Measurements from ENCODE around the gene IFI30.

Gene IFI30

DNA sequence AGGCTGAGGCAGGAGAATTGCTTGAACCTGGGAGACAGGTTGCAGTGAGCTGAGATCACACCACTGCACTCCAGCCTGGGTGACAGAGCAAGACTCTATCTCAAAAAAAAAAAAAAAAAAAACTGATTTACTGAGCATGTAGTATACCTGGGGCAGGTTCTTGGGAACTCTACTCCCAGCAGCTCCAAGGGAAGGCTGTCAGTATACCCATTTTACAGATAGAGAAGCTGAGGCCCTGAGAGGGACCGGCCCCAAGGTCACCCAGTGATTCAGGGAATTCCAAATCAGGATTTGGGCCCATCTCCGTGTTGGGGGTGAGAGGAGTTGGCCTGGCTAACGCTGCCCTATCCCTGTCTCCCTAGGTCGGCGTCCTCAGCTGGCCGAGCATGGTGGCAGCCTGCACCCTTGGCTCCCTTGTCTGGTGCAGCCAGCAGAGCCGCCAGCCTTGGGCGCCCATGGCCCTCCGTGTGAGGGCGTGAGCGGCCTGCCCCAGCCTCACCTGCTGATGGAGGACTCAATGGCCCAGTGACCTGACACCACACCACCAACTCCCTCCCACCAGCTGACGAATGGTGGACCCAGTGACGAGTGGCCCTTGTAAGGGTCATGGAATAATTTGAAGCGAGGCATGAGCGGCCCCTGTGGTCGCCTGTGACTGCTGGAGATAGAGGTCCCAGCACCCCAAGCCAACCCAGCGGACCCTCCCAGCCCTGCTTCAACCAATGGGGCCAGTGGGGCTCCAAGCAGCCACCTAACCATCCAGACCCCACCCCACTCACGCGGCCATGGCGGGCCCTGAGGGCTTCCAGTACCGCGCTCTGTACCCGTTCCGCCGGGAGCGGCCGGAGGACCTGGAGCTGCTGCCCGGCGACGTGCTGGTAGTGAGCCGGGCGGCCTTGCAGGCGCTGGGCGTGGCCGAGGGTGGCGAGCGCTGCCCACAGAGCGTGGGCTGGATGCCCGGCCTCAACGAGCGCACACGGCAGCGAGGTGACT lies 18.2 kb upstream of the IFI30 start:
- Histone ChIP-seq H3K4me1 (peaks cover 30% of the 10 kb centered on the region), H3K36me3 (ENCODE audit: control insufficient read depth, insufficient read depth, low read length) (no peaks in the 10 kb centered on the region), H3K4me2 (ENCODE audit: low read length) (no peak overlapping the region), H2AFZ (no peak overlapping the region), H3K79me2 (peaks cover 3% of the 10 kb centered on the region), H3K9ac (no peak overlapping the region), H3K4me3 (ENCODE audit: low read depth, low read length) (no peak overlapping the region), H3K27ac (peak overlapping the region; percentile 86), H3K27me3 (ENCODE audit: control insufficient read depth, insufficient read depth, low read length) (no peaks in the 10 kb centered on the region), H3K9me3 (ENCODE audit: control insufficient read depth, low read length) (no peaks in the 10 kb centered on the region)
- TF ChIP-seq, protein P1, sequence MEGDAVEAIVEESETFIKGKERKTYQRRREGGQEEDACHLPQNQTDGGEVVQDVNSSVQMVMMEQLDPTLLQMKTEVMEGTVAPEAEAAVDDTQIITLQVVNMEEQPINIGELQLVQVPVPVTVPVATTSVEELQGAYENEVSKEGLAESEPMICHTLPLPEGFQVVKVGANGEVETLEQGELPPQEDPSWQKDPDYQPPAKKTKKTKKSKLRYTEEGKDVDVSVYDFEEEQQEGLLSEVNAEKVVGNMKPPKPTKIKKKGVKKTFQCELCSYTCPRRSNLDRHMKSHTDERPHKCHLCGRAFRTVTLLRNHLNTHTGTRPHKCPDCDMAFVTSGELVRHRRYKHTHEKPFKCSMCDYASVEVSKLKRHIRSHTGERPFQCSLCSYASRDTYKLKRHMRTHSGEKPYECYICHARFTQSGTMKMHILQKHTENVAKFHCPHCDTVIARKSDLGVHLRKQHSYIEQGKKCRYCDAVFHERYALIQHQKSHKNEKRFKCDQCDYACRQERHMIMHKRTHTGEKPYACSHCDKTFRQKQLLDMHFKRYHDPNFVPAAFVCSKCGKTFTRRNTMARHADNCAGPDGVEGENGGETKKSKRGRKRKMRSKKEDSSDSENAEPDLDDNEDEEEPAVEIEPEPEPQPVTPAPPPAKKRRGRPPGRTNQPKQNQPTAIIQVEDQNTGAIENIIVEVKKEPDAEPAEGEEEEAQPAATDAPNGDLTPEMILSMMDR (IDR thresholded peaks at IDR 0.05), result no peak

DNA sequence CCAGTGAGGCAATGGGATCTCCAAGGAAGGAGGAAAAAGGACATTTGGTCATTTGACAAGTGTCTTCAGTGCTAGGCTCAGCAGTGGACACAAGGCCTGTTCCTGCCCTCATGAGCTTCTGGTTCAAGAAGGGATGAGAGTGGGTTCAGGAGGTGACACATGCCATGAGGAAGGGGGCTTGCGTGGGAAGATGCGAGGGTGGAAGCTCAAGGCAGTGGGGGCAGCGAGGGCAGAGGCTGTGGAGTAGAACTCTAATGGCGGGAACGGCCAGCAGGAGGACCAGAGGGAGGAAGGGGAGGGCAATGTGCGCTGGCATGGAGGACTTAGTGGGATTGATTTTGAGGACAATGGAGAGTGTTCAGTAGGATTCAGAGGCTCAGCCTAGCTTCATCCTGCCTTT lies 17.3 kb upstream of the IFI30 start:
- peaks cover 3% of the 10 kb centered on the region for H3K79me2 ChIP-seq
- H3K4me2 ChIP-seq (ENCODE audit: low read length), result peak overlapping the region; percentile 45
- no peaks in the 10 kb centered on the region for H3K36me3 ChIP-seq (ENCODE audit: control insufficient read depth, insufficient read depth, low read length)
- TF ChIP-seq, protein P1 (IDR thresholded peaks at IDR 0.05), result no peak
- no peak overlapping the region for H3K9ac ChIP-seq
- no peak overlapping the region for H2AFZ ChIP-seq
- peak overlapping the region; percentile 86 for H3K27ac ChIP-seq
- H3K4me3 ChIP-seq (ENCODE audit: low read depth, low read length), result no peak overlapping the region
- no peaks in the 10 kb centered on the region for H3K27me3 ChIP-seq (ENCODE audit: control insufficient read depth, insufficient read depth, low read length)
- no peaks in the 10 kb centered on the region for H3K9me3 ChIP-seq (ENCODE audit: control insufficient read depth, low read length)
- peaks cover 31% of the 10 kb centered on the region for H3K4me1 ChIP-seq

DNA sequence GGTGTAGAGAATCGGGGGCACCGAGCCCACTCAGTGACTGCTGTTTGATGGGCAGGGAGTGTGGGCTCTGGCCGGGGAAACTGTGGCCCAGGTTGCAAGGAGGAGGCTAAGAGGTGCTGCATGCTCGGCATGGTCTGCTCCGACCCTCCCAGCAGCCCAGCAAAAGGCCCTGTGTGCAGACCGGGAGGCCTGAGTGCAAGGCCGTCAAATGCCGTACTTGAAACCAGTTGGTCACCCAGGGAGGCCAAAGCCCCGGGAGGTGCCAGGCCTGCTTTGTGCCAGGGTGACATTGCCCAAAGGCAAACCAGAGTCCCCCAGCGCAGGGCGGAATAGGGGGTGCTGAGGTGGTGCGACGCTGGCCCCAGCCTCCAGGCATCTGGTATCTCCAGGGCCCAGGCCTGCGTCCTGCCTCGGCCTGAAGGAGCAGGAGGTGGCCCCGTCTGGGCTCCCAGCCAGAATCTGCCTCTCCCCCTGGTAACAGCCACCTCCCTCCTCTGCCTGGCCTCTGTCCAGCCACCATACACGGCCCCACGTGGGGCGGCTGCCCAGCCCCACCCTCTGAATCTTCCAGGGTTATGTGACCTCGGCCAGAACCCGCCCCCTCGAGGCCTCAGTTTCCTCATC lies 16.7 kb upstream of the IFI30 start:
- H3K4me2 ChIP-seq (ENCODE audit: low read length), result peak overlapping the region; percentile 45
- H3K36me3 ChIP-seq (ENCODE audit: control insufficient read depth, insufficient read depth, low read length), result no peaks in the 10 kb centered on the region
- H3K9ac ChIP-seq, result peak overlapping the region; percentile 31
- no peak overlapping the region for H3K4me3 ChIP-seq (ENCODE audit: low read depth, low read length)
- no peaks in the 10 kb centered on the region for H3K9me3 ChIP-seq (ENCODE audit: control insufficient read depth, low read length)
- TF ChIP-seq, protein P1 (IDR thresholded peaks at IDR 0.05), result no peak
- peaks cover 31% of the 10 kb centered on the region for H3K4me1 ChIP-seq
- H3K79me2 ChIP-seq, result peaks cover 7% of the 10 kb centered on the region
- peak overlapping the region; percentile 86 for H3K27ac ChIP-seq
- no peaks in the 10 kb centered on the region for H3K27me3 ChIP-seq (ENCODE audit: control insufficient read depth, insufficient read depth, low read length)
- H2AFZ ChIP-seq, result peak overlapping the region; percentile 61

DNA sequence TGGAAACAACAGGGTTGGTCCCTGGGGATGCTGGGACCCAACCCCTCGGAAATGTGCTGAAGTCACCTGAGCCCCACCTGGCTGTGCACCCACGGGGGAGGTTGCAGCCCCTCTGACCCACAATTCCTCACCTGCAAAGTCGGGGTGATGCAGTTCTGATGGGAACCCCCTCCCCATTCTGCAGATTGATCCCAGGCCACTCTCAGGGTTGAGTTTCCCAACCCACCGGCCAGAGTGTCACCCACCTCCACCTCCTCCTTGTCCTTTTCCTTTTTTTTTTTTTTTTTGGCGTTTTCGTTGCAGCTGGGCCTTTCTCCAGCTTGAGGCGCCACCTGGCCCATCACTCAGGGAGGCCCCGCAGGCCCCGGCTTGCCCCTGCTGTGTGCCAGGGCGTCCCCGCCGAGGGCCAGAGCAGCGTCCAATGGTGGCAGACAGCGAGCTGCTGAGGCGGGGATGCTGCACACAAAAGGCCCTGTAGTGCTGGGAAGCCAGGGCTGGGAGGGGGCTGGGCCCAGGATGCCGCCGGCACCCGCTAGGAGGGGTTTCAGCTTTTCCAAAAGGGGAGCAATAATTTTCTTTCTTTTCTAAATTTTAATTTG lies 16.0 kb upstream of the IFI30 start:
- H3K27ac ChIP-seq, result peak overlapping the region; percentile 86
- no peak overlapping the region for H3K4me3 ChIP-seq (ENCODE audit: low read depth, low read length)
- TF ChIP-seq, protein P1 (IDR thresholded peaks at IDR 0.05), result no peak
- H3K79me2 ChIP-seq, result peaks cover 9% of the 10 kb centered on the region
- no peak overlapping the region for H3K4me2 ChIP-seq (ENCODE audit: low read length)
- H3K9me3 ChIP-seq (ENCODE audit: control insufficient read depth, low read length), result no peaks in the 10 kb centered on the region
- H3K4me1 ChIP-seq, result peaks cover 30% of the 10 kb centered on the region
- no peak overlapping the region for H2AFZ ChIP-seq
- H3K27me3 ChIP-seq (ENCODE audit: control insufficient read depth, insufficient read depth, low read length), result no peaks in the 10 kb centered on the region
- no peaks in the 10 kb centered on the region for H3K36me3 ChIP-seq (ENCODE audit: control insufficient read depth, insufficient read depth, low read length)
- no peak overlapping the region for H3K9ac ChIP-seq

All from parathyroid adenoma (tissue), 2 donors.